Stimulated activated CD4-positive, alpha-beta T cell treated with anti-CD3 and anti-CD28 coated beads, Interleukin-12 subunit alpha, Interleukin-12 subunit beta, amount 100 ng/mL, for 4 hours (primary cell): ENCODE data around the gene OTUB2.

Experiments
- DNase-seq: peaks from one replicate; pipeline ENCODE4 v3.0.0-alpha.2; 2020

OTUB2 gene

GRCh38 chr14:94022532-94023411 lies 3.4 kb upstream of the OTUB2 start:
- no peak for DNase-seq

GRCh38 chr14:94024549-94024948 lies 1.6 kb upstream of the OTUB2 start:
- no peak for DNase-seq

GRCh38 chr14:94025720-94026119 lies 420 bp upstream of the OTUB2 start:
- no peak for DNase-seq

- DNase-seq, result no peak
Measured at GRCh38 chr14:94026889-94027469, 839 bp downstream of the OTUB2 start.

- DNase-seq, result no peak
Measured at GRCh38 chr14:94027566-94028449, 1.7 kb downstream of the OTUB2 start.

GRCh38 chr14:94028450-94028826 lies 2.3 kb downstream of the OTUB2 start:
- DNase-seq, result no peak

GRCh38 chr14:94029265-94029664 lies 3.1 kb downstream of the OTUB2 start:
- no peak for DNase-seq

- DNase-seq, result no peak
Measured at GRCh38 chr14:94029671-94030203, 3.6 kb downstream of the OTUB2 start.

- no peak for DNase-seq
Measured at GRCh38 chr14:94030571-94030970, 4.4 kb downstream of the OTUB2 start.

- DNase-seq, result no peak
Measured at GRCh38 chr14:94031161-94031882, 5.2 kb downstream of the OTUB2 start.

GRCh38 chr14:94031883-94032279 lies 5.7 kb downstream of the OTUB2 start:
- no peak for DNase-seq

GRCh38 chr14:94034886-94035285 lies 8.7 kb downstream of the OTUB2 start:
- no peak for DNase-seq

- DNase-seq, result peak; percentile 74
Measured at GRCh38 chr14:94036313-94037167, 10.4 kb downstream of the OTUB2 start.

- DNase-seq, result no peak
Measured at GRCh38 chr14:94037954-94038353, 11.8 kb downstream of the OTUB2 start.

GRCh38 chr14:94038510-94038909 lies 12.4 kb downstream of the OTUB2 start:
- DNase-seq, result no peak

GRCh38 chr14:94038921-94039629 lies 12.9 kb downstream of the OTUB2 start:
- DNase-seq, result no peak

GRCh38 chr14:94040247-94040646 lies 14.1 kb downstream of the OTUB2 start:
- DNase-seq, result no peak

GRCh38 chr14:94040796-94041195 lies 14.7 kb downstream of the OTUB2 start:
- DNase-seq, result no peak

- no peak for DNase-seq
Measured at GRCh38 chr14:94041551-94042346, 15.6 kb downstream of the OTUB2 start.
